ENCODE results near the gene MPPED1.

The MPPED1 gene

DNA sequence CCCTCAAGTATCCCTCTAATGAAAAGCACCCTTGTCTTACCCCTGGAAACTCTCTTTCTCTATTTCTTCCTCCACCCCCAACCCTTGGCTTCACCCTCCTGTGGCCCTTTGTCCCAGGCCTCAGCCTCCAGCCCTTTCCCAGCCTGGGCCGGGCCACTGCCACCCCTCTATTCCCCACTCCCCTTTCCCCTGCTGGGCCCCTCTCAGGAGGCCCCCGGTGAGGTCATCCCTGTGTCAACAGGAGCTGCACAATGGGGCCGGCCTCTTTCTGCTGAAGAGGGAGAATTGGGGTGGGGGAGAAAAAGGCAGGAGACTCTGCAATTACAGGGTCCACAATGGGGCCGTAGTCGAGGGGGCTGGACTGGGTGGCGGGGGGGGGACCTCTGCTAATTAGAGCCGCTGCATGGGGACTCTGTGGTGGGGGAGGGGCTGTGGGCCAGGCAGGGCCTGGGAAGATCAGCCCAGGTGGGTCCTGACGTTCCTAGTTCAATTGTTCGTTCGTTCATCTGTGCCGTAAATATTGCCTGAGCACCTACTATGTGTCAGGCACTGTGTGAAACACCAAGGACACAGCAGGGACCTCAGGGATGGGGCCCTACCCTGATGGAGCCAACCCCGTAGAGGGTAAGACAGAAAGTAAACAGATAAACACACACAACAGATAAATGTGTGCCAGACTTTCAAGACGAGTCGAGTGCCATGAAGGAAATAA lies 18.5 kb upstream of the MPPED1 start:
- no peak for DNase-seq

DNA sequence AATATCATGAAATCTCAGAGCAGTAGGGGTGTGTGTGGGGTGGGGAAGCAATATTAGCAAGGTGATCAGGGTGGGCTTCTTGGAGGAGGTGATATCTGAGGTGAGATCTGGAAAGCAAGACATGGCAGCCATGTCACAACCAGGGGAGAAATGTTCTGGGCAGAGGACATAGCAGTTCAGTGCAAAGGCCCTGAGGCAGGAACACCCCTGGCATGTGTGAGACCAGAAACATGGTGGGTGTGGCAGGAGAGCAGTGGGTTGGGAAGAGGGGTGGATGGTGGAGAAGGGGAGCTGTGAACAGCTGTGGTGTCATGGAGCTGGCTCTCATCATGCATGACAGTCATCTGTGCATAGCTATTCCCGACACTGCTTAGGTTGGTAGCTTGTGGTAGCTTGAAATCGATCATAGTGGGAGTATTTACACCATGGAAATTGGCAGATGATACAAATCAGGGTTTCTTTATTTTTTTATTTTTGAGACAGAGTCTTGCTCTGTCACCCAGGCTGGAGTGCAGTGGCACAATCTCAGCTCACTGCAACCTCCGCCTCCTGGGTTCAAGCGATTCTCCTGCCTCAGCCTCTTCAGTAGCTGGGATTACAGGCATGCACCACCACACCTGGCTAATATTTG lies 17.9 kb upstream of the MPPED1 start:
- no peak for DNase-seq

GRCh38 chr22:43395086-43395695 lies 16.6 kb upstream of the MPPED1 start:
- DNase-seq = no peak

DNA sequence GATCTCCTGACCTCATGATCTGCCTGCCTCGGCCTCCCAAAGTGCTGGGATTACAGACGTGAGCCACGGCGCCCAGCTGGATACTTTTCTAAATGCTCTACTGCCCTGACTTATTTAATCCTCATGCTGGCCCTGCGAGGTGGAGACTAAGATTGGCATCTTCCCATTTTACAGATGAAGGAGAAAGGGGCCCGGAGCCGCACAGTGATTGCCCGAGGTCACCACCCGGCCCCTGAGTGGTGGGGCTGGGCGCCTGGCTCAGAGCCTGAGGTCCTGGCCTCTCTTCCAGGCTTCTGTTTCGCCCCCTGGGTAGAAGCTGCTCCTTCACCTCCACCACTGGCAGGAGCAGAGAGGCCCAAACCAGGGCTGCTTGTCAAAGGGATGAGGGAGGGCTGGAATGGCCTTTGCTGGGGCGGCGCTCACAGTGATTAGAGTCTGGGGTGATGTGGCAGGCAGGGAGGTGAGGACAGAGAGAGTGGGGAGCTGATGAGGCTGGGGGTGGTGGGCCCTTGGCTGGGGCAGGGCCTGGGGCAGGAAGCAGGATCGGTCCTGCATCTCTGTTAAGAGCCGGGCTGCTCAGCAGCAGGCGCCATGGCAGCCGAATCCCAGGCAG lies 15.4 kb upstream of the MPPED1 start:
- no peak for DNase-seq

DNA sequence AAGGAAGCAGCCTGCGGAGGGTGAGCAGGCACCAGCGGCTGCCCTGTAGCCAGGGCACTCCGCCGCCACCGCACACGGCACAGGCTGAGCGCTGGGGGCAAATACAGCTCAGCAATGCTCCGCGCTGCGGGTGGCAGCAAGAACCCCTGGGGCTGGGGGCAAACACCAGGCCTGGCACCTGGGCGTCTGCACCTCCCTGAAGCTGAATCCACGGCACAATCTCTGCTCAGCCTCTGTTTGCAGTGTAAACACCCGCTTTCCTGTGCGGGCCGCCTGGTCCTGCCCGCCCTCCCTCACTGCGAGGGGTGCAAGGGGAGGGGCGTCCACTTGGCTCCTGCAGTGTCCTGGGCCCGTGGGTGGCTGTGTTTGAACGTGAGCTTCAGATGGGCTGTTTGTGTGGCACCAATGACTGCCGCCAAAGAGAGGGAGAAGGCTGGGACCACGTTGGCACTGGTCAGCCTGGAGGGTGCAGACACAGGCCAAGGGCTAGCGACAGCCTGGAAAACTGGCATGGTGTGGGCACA lies 14.8 kb upstream of the MPPED1 start:
- no peak for DNase-seq

DNA sequence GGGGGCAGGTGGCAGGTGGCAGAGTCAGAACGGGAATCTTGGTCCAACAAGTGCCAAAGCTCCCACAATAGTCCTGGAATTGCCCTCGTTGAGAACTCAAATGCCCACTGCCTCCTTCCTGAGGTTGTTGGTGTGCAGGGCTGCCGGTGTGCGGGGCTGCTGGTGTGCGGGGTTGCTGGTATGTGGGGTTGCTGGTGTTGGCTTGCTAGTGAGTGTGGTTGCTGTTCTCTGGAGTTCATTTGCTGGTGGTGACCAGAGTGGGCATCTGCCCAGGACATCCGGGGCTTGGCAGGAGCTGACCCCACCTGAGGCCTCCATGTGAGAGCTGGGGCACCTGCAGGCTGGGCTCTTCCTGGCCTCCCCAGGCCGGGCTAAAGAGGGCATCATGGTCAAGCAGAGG lies 14.0 kb upstream of the MPPED1 start:
- DNase-seq = no peak

DNA sequence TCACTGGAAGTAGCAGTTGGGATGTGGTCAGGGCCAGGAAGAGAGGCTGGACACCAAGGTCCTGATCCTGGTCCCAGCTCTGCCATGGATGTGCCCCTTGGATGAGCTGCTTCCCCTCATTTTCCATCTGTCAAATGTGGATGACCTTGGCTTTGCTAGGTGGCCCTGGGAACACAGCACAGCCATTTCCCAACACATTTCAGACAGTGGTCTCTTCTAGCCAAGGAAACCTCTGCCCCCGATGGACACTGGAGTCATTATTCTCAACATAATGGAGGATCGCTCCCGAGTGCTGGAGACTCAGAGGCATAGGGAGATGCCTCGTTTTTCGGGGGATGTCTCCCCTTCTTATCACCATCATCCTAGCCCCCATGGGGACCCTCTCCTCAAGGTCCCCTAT lies 13.6 kb upstream of the MPPED1 start:
- DNase-seq = no peak

GRCh38 chr22:43398910-43399309 lies 12.9 kb upstream of the MPPED1 start:
- no peak for DNase-seq

- DNase-seq = no peak
Measured at GRCh38 chr22:43399338-43399979, 12.4 kb upstream of the MPPED1 start.

GRCh38 chr22:43399980-43400358 lies 11.8 kb upstream of the MPPED1 start:
- no peak for DNase-seq

DNA sequence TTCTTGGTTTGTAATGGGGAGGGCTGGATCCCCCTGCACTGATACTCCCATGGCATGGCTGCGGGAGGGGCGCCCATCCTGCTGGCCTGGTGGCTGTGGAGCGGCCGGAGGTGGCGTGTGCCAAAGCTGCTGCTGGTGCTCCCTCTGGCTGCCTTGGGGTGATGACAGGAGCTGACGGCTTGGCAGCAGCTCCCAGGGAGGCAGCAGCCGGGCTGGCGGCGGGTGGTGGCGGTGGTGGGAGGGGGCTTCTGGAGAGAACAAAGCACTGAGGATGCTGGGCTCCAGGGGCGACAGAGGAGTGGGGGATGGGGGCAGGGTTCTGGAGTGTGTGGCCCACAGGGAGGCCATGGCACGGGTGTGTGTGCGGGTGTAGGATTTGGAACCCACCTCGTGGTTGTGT lies 11.4 kb upstream of the MPPED1 start:
- DNase-seq = no peak

GRCh38 chr22:43401233-43401632 lies 10.6 kb upstream of the MPPED1 start:
- no peak for DNase-seq

GRCh38 chr22:43401661-43402060 lies 10.2 kb upstream of the MPPED1 start:
- DNase-seq = no peak

- DNase-seq = no peak
Measured at GRCh38 chr22:43402128-43402527, 9.7 kb upstream of the MPPED1 start.

- no peak for DNase-seq
Measured at GRCh38 chr22:43404673-43405385, 7.0 kb upstream of the MPPED1 start.

- DNase-seq = no peak
Measured at GRCh38 chr22:43406186-43406790, 5.5 kb upstream of the MPPED1 start.

- DNase-seq = no peak
Measured at GRCh38 chr22:43407591-43407990, 4.2 kb upstream of the MPPED1 start.

DNA sequence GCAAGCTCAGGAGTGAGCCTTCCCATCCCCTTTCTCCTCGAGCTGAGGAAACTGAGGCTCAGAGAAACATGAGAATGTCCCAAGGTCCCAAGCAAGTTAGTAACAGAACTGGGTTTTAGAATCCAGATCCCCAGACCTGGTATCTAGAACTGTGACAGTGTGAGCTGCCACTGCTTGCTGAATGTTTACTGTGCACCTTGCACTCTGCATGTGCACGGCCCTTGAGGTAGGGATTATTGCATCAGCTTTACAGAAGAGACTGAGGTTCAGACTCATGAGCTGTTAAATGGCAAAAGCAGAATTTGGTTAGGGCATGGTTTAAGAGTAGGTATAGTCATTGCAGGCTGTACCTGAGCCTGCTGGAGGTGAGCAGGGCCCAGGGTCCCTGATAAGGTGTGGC lies 3.8 kb upstream of the MPPED1 start:
- DNase-seq = no peak

GRCh38 chr22:43409046-43409445 lies 2.8 kb upstream of the MPPED1 start:
- DNase-seq = no peak

DNA sequence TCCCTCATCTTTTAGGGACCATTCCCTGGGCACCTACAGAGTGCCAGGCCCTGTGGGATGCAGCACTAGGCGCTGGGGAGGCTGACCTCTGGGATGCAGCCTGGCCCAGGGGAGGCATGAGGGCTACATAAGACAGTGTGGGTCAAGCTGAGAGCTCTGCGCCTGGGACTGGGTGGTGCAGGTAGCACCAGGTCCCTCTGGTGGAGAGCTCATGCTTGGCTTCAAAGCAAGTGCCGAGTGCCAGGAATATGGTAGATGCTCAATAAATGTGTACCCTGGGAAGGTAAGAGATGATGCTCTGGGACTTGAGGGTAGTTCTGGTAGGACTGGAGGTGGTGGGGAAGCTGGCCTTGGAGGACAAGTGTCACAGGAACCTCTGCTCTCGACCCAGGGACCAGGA lies 2.0 kb upstream of the MPPED1 start:
- DNase-seq = no peak

- DNase-seq = no peak
Measured at GRCh38 chr22:43411040-43411868, 560 bp upstream of the MPPED1 start.

Data from activated T-cell treated with anti-CD3 and anti-CD28 coated beads, Interleukin-2, amount 50 U/mL, for 48 hours (primary cell).